ENCODE data around the gene ZWILCH.
"Not testable (repeated sequence)": the region's sequence is repeated elsewhere in the genome, so short reads cannot be mapped to it uniquely, and the experiment has no call there.

Gene ZWILCH

GRCh38 chr15:66502491-66502890, 2.6 kb upstream of the ZWILCH start:
- TF ChIP-seq CTCF (IDR thresholded peaks at IDR 0.05; ENCODE audit: low read depth, low read length): no peak
- DNase-seq (ENCODE audit: low read depth, low spot score): no peak
- in situ Hi-C loops (cut with HindIII; ENCODE audit: low sequenced_read_pairs): no loop called here
- peak overlapping the region; percentile 100 for H3K4me3 ChIP-seq (ENCODE audit: low read depth, low read length)

GRCh38 chr15:66503041-66503648, 2.0 kb upstream of the ZWILCH start:
- peak overlapping the region; percentile 100 for H3K4me3 ChIP-seq (ENCODE audit: low read depth, low read length)
- DNase-seq (ENCODE audit: low read depth, low spot score); in situ Hi-C loops (cut with HindIII; ENCODE audit: low sequenced_read_pairs): not testable (repeated sequence)

GRCh38 chr15:66503780-66504562, 1.2 kb upstream of the ZWILCH start:
- TF ChIP-seq CTCF (IDR thresholded peaks at IDR 0.05; ENCODE audit: low read depth, low read length): no peak
- in situ Hi-C loops (cut with HindIII; ENCODE audit: low sequenced_read_pairs): no loop called here

GRCh38 chr15:66505430-66505811, 295 bp downstream of the ZWILCH start:
- in situ Hi-C loops (cut with HindIII; ENCODE audit: low sequenced_read_pairs): no loop called here
- no peak for TF ChIP-seq CTCF (IDR thresholded peaks at IDR 0.05; ENCODE audit: low read depth, low read length)
- no peak for DNase-seq (ENCODE audit: low read depth, low spot score)
- H3K4me3 ChIP-seq (ENCODE audit: low read depth, low read length): peak overlapping the region; percentile 100

More at GRCh38 chr15:66503780-66504562, 1.2 kb upstream of the ZWILCH start:
- H3K4me3 ChIP-seq (ENCODE audit: low read depth, low read length): peak overlapping the region; percentile 100
- DNase-seq (ENCODE audit: low read depth, low spot score): no peak

GRCh38 chr15:66505818-66506217, 692 bp downstream of the ZWILCH start:
- in situ Hi-C loops (cut with HindIII; ENCODE audit: low sequenced_read_pairs): no loop called here
- no peak for TF ChIP-seq CTCF (IDR thresholded peaks at IDR 0.05; ENCODE audit: low read depth, low read length)
- no peak for DNase-seq (ENCODE audit: low read depth, low spot score)
- peak overlapping the region; percentile 100 for H3K4me3 ChIP-seq (ENCODE audit: low read depth, low read length)

GRCh38 chr15:66508293-66508883, 3.3 kb downstream of the ZWILCH start:
- in situ Hi-C loops (cut with HindIII; ENCODE audit: low sequenced_read_pairs): no loop called here
- H3K4me3 ChIP-seq (ENCODE audit: low read depth, low read length): no peak overlapping the region
- DNase-seq (ENCODE audit: low read depth, low spot score): no peak
- TF ChIP-seq CTCF (IDR thresholded peaks at IDR 0.05; ENCODE audit: low read depth, low read length): no peak

- in situ Hi-C loops (cut with HindIII; ENCODE audit: low sequenced_read_pairs): no loop called here
- TF ChIP-seq CTCF (IDR thresholded peaks at IDR 0.05; ENCODE audit: low read depth, low read length): no peak
- no peak overlapping the region for H3K4me3 ChIP-seq (ENCODE audit: low read depth, low read length)
Measured at GRCh38 chr15:66514586-66514985, 9.5 kb downstream of the ZWILCH start.

More at GRCh38 chr15:66514586-66514985, 9.5 kb downstream of the ZWILCH start:
- no peak for DNase-seq (ENCODE audit: low read depth, low spot score)

Measured in astrocyte of the spinal cord (primary cell).